Activated naive CD4-positive, alpha-beta T cell treated with anti-CD3 and anti-CD28 coated beads, Interleukin-2, amount 10 ng/mL, durations not matched to agents 7 days and 5 days (primary cell): ENCODE measurements around the gene MARCKS.
A peak's percentile ranks its signal among the peaks of the same experiment; 100 is the strongest.

Source experiments
- CTCF ChIA-PET: fragments of 350-600 bp; sonication (Branson Sonifier 250); formaldehyde crosslinking; loops from one replicate; lab custom pipeline; 2021; ENCODE audit warnings: antibody characterized with exemption; lab: Charles Lee
- DNase-seq: peaks from one replicate; pipeline ENCODE4 v3.0.0-alpha.2; 2020
- H3K27ac Mint-ChIP-seq: one replicate; pipeline ENCODE4 v1.8.0; 2021; ENCODE audit warnings: mild to moderate bottlenecking, moderate library complexity, mixed read lengths
- H3K27me3 Mint-ChIP-seq: one replicate; pipeline ENCODE4 v1.8.0; 2021; ENCODE audit warnings: mild to moderate bottlenecking, mixed read lengths
- H3K36me3 Mint-ChIP-seq: one replicate; pipeline ENCODE4 v1.8.0; 2021; ENCODE audit warnings: mixed read lengths
- H3K4me1 Mint-ChIP-seq: one replicate; pipeline ENCODE4 v1.8.0; 2021; ENCODE audit warnings: mixed read lengths
- H3K4me3 Mint-ChIP-seq: one replicate; pipeline ENCODE4 v1.8.0; 2021; ENCODE audit warnings: mild to moderate bottlenecking, moderate library complexity, mixed read lengths
- H3K9me3 Mint-ChIP-seq: one replicate; pipeline ENCODE4 v1.8.0; 2021; ENCODE audit warnings: mixed read lengths

The MARCKS gene, protein sequence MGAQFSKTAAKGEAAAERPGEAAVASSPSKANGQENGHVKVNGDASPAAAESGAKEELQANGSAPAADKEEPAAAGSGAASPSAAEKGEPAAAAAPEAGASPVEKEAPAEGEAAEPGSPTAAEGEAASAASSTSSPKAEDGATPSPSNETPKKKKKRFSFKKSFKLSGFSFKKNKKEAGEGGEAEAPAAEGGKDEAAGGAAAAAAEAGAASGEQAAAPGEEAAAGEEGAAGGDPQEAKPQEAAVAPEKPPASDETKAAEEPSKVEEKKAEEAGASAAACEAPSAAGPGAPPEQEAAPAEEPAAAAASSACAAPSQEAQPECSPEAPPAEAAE

DNA sequence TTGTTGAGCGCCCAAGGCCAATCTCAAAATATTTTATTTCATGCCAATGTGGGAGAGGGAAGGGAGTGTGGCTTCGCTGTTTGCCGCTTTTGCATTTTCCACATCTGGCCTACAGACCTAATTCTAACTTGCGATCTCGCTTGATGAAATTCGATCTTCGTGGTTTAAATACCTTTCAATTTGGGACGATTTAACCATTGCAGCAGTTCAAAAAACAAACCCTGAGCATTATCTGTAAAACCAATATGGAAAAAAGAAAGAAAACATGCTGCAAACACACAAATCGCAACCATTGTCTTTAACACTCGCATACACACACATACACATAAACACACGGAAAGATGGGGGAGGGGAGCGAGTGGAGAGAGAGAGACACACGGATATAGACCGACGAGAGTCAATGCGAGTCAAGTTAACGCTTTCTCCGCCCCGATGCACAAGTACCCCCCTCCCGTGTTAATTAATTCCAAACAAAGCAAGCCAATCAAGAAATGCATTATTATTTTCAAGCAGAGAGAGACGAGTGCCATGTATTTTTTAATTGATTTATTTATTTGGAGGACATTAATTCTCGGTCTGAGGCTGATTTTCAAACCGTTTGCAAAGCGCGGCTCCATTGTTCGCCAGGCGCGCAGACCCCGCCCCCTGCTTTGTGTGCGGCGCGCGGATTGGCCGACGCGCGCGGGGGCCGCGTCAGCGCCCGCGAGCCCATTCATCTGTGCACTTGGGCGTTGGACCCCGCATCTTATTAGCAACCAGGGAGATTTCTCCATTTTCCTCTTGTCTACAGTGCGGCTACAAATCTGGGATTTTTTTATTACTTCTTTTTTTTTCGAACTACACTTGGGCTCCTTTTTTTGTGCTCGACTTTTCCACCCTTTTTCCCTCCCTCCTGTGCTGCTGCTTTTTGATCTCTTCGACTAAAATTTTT, at the start of gene MARCKS:
Gene MARCKS, plus strand, starts transcription at position 721 of the 931 bp plus-strand sequence. CDS start 401 bp downstream, outside the sequence.
- no peak within 1 kb of the TSS for H3K4me3 Mint-ChIP-seq

DNA sequence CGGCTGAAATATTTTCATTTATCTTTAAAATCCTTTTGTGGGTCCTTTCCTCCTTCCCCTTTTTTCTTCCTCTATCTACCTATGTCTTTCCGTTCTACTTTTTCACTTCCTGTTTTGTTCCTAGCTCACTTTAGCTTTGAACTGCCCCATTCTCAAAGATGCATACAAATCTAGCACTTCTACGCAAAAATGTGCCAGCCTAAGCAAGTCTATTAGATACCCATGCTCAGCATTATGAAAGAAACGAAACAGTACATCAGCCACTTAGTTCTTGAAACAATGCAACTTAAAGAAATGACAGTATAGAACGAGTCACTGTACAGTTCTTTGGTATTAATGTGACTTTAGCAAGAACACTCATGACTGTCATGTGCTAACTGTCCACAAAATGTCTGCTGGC, 47.3 kb upstream of the MARCKS start:
- Mint-ChIP-seq H3K4me3 (no peak overlapping the region), H3K36me3 (no peaks in the 10 kb centered on the region), H3K27me3 (no peaks in the 10 kb centered on the region), H3K4me1 (peaks cover 3% of the 10 kb centered on the region), H3K9me3 (no peaks in the 10 kb centered on the region), H3K27ac (no peak overlapping the region)
- CTCF ChIA-PET: no interaction called here
- no peak for DNase-seq

More for the DNA sequence above, at the start of gene MARCKS:
- DNase-seq: peak; percentile 51
- H3K4me1 Mint-ChIP-seq: peaks cover 24% of the 10 kb centered on the region
- H3K36me3 Mint-ChIP-seq: peaks cover 4% of the 10 kb centered on the region
- CTCF ChIA-PET: no interaction called here
- H3K27me3 Mint-ChIP-seq: peaks cover 8% of the 10 kb centered on the region
- no peaks in the 10 kb centered on the region for H3K9me3 Mint-ChIP-seq
- H3K27ac Mint-ChIP-seq: peak within 1 kb of the TSS; percentile 71

DNA sequence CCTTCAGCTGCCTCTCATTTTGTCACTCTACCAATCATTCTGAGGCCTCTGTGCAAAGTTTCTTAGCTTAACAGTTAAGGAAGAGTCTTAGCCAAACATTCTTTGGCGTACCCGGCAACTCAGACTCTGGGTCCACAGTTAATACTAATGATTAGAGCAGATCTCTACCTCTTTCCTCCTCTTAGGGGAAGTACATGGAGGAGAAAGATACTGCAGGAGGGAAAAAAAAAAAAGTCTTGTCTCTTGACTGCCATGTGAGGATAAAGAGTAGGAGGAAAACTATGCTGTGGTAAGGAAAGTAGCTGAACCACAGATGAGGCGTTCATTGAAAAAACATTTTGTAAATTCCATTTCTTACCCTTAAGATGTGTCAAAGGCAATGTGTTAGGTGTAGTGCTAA, 44.0 kb upstream of the MARCKS start:
- Mint-ChIP-seq H3K9me3 (no peaks in the 10 kb centered on the region), H3K27ac (no peak overlapping the region), H3K4me1 (peaks cover 3% of the 10 kb centered on the region), H3K36me3 (no peaks in the 10 kb centered on the region), H3K27me3 (no peaks in the 10 kb centered on the region), H3K4me3 (no peak overlapping the region)
- DNase-seq: no peak
- CTCF ChIA-PET: no interaction called here

DNA sequence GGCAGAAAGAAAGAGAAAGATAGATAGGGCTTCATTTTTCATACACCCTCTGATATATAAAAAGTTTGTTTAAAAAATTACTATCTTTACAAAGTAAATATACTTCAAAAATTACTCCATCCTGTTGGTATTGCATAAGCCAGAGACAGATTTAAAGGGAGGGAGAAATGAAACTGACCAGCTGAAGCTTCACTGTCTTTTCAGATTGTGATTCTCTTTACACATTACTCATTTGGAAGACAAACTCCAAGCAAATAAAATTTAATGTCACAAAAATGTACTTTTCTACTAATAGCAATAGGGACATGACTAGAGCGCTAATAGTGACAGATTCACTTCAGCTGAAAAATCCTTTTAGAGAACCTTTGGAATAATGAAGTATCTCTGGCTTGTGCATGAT, 38.6 kb upstream of the MARCKS start:
- CTCF ChIA-PET: no interaction called here
- Mint-ChIP-seq H3K36me3 (no peaks in the 10 kb centered on the region), H3K4me3 (no peak overlapping the region), H3K4me1 (no peaks in the 10 kb centered on the region), H3K27me3 (no peaks in the 10 kb centered on the region), H3K9me3 (no peaks in the 10 kb centered on the region), H3K27ac (no peak overlapping the region)
- DNase-seq: no peak

DNA sequence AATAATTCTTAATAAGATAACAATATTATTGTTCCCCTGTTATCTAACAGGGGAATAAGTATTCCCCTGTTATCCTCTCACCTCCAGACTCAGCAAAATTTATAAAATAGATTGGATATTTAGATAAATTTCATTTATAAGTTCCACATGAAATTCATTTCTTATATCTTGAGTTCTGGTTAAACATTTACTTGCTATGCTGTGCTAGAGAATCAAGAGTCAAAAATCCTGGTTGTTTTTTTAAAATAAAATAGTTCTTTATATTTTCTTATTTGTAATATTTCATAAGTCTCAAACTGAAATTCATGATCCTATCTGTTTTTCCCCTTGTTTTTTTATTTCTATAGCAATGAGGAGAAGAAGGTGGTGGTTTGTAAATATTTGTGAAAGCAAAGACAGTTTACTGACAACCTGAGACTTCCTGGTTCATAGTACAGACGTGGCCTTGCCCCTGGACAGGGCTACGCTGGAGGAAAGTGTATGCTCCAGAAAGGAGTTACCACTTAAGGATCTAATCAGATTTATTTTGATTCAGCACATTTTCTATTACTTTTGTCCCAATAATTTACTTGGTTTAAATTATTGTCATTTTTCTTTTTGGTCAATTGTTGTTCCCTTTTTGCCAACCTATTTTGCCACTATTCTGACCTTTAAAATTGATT, 37.8 kb upstream of the MARCKS start:
- H3K4me3 Mint-ChIP-seq: no peak overlapping the region
- H3K36me3 Mint-ChIP-seq: no peaks in the 10 kb centered on the region
- no peak for DNase-seq
- no peaks in the 10 kb centered on the region for H3K9me3 Mint-ChIP-seq
- H3K27ac Mint-ChIP-seq: no peak overlapping the region
- H3K4me1 Mint-ChIP-seq: no peaks in the 10 kb centered on the region
- no peaks in the 10 kb centered on the region for H3K27me3 Mint-ChIP-seq
- CTCF ChIA-PET: interaction anchor here (0.8 kb wide), 1 partner anchor 8 kb away, joined by 3 read pairs; no protein-coding TSS in a partner anchor

DNA sequence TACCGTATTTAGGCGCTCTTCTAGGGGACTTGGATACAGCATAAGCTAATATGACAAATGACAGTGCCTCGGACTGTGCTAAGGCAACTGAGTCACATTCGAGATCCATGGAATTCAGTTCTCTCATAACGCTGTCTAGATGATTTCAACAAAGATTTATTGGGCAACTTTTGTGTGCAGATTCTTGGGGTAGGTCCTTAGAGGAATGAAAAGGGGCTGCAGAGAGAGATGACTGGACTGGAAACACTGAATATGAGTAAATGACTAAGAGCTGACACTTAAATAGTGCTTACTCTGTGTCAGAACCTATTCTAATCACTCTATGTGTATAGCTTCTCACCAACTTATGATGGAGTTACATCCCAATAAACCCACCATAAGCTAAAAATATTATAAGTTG, 36.4 kb upstream of the MARCKS start:
- CTCF ChIA-PET: no interaction called here
- H3K9me3 Mint-ChIP-seq: no peaks in the 10 kb centered on the region

DNA sequence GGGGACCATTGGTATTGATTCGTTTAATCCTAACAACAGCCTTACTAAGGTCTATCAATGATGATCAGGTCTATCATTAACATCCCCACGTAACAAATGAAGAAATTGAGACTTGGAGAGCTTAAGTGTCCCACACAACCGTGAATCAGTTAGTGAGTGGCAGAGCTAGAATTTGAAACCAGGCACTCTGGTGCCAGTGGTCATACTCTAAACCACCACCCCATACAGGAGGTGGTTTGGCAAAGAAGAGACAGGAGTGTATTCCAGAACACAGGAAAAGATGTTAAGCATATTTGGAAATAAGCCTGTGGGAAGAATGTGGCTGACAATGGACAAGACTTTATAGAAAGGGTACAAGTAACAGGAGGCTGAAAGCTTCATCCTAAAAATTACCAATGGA, 35.7 kb upstream of the MARCKS start:
- Mint-ChIP-seq H3K4me1 (no peaks in the 10 kb centered on the region), H3K36me3 (no peaks in the 10 kb centered on the region), H3K27me3 (peaks cover 4% of the 10 kb centered on the region), H3K9me3 (no peaks in the 10 kb centered on the region), H3K27ac (no peak overlapping the region), H3K4me3 (no peak overlapping the region)
- no peak for DNase-seq
- CTCF ChIA-PET: no interaction called here

More for the DNA sequence above, 36.4 kb upstream of the MARCKS start:
- no peaks in the 10 kb centered on the region for H3K36me3 Mint-ChIP-seq
- no peak for DNase-seq
- no peak overlapping the region for H3K27ac Mint-ChIP-seq
- peaks cover 2% of the 10 kb centered on the region for H3K27me3 Mint-ChIP-seq
- H3K4me3 Mint-ChIP-seq: no peak overlapping the region
- H3K4me1 Mint-ChIP-seq: no peaks in the 10 kb centered on the region

DNA sequence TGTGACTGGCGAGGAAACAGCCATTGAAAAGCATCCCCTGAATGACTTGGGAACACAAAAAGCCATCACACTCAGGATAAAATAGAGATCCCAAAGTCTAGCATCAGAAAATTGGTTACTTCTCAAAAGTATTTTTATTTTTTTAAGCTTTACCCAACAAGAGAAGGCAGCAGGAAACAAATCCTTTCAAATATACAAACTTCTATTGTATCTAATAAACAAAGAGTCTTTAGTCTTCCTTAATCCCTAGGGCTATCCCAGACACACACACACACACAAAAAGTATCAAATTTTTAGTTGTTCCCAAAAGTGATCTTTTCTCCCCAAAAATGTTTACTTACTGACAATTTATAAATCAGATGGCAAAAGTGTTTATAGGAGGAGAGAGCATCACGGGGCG, 33.2 kb upstream of the MARCKS start:
- Mint-ChIP-seq H3K4me1 (no peaks in the 10 kb centered on the region), H3K36me3 (no peaks in the 10 kb centered on the region)

DNA sequence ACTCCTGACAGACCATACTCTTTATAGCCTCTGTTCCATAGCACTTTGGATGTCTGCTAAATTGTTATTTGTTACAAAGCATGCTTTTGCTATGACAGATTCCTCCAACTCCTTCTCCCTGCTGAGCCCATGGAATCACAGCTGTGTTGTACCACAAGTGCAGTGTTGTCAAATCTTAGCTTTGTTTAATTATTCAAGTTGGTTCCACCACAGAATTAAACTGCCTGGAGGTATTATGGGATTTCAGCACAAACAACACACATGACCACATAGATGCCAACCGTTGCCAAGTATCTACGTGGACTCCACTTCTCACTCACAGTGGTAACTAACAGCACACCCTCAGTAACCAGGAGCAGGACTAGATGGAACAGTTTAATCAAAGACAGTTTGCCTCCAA, 32.7 kb upstream of the MARCKS start:
- Mint-ChIP-seq H3K4me1 (no peaks in the 10 kb centered on the region), H3K27ac (no peak overlapping the region), H3K27me3 (peaks cover 4% of the 10 kb centered on the region), H3K36me3 (no peaks in the 10 kb centered on the region), H3K9me3 (no peaks in the 10 kb centered on the region), H3K4me3 (no peak overlapping the region)
- CTCF ChIA-PET: no interaction called here
- no peak for DNase-seq

More for the DNA sequence above, 33.2 kb upstream of the MARCKS start:
- Mint-ChIP-seq H3K4me3 (no peak overlapping the region), H3K27me3 (peaks cover 4% of the 10 kb centered on the region), H3K27ac (no peak overlapping the region), H3K9me3 (no peaks in the 10 kb centered on the region)
- CTCF ChIA-PET: no interaction called here
- DNase-seq: no peak

DNA sequence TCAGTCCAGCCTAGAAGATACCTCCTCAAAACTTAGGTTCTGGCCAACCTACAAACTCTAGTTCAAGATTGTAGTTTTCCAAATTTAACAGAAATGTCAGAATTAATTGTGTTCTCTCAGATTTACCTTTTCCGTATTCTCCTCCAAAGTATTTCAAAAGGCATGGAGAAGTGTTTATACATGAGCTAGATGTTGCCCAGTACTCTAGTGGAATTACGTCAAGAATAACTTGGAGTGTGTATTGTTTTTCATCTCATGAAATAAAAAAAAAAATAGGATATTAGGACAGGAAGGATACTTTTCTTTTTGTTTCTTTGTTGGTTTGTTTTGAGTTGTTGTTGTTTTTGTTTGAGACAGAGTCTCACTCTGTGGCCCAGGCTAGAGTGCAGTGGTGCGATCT, 32.3 kb upstream of the MARCKS start:
- CTCF ChIA-PET: no interaction called here
- Mint-ChIP-seq H3K27me3 (peaks cover 4% of the 10 kb centered on the region), H3K36me3 (no peaks in the 10 kb centered on the region), H3K27ac (no peak overlapping the region), H3K9me3 (no peaks in the 10 kb centered on the region), H3K4me3 (no peak overlapping the region), H3K4me1 (no peaks in the 10 kb centered on the region)
- DNase-seq: no peak

DNA sequence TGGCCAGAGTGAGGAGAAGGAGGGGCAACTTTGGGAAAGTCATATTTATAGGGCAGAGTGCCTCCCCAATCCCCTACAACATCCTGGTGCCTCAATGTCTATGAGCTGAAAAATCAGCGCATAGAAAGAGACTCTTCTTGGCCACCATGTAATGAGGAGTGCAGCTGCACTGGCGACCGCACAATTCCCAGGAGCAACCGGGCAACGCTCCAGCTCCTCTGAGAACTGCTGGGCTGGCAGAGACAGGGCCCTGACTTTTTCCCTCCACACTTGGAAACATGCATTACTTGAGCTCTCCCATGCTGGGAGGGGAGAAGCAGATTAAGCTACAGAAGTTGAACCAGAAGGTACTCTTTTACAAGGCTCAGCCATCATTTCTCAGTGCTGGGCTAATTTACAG, 31.4 kb upstream of the MARCKS start:
- H3K27me3 Mint-ChIP-seq: peaks cover 4% of the 10 kb centered on the region
- CTCF ChIA-PET: no interaction called here
- H3K4me3 Mint-ChIP-seq: no peak overlapping the region
- no peaks in the 10 kb centered on the region for H3K4me1 Mint-ChIP-seq
- no peak for DNase-seq
- no peak overlapping the region for H3K27ac Mint-ChIP-seq
- no peaks in the 10 kb centered on the region for H3K9me3 Mint-ChIP-seq
- no peaks in the 10 kb centered on the region for H3K36me3 Mint-ChIP-seq

DNA sequence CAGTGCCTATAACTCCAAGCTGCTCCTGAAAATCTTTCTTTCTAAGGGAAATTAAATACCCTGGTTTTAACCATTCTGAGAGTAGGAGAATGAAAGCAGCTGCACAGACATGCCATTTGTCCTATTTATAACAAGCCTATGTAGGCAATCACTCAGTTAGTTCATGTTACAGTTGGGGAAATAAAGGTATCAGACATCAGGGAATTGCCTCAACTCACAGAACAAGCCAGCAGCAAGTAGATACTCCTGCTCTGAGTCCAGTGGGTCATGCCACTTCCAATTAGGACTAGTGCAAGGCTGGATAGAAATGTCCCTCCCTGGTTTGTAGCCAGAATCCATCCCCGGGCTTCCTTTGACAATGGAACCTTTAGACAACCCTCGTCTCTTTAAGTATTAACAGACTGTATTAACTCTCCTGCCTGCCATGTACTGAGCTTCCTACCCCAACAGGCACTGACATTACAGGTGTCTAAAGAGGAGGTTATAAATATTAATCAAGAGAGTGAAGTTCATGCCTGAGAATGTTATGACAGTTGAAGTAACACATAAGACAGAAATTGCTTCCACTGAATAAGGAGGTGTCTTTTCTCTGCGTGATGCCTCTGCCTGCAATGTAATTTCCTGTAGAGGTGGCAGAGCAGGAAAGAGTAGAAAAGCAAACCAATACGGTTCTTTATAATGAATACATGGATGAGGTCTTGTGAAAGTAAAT, 28.0 kb upstream of the MARCKS start:
- CTCF ChIA-PET: no interaction called here
- peaks cover 4% of the 10 kb centered on the region for H3K27me3 Mint-ChIP-seq
- DNase-seq: no peak
- H3K36me3 Mint-ChIP-seq: no peaks in the 10 kb centered on the region
- H3K9me3 Mint-ChIP-seq: no peaks in the 10 kb centered on the region
- no peak overlapping the region for H3K4me3 Mint-ChIP-seq
- H3K4me1 Mint-ChIP-seq: no peaks in the 10 kb centered on the region
- no peak overlapping the region for H3K27ac Mint-ChIP-seq

DNA sequence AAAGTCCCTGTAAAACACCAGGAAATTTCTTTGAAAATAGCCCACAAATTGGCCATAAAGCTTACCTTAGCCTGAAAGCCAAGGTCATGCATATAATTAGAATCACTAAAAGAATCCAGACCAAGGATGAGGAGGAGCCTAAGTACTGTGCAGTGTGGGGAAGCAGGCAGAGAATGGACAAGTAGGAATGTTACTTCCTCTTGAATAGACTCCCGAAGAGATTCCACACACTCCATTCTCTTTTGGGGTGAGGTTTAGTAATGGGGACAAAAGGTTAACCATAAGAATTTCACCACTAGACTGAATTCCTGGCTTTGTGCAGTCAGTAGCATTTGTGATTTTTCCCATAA, 27.5 kb upstream of the MARCKS start:
- Mint-ChIP-seq H3K27ac (no peak overlapping the region), H3K36me3 (no peaks in the 10 kb centered on the region), H3K4me1 (no peaks in the 10 kb centered on the region), H3K9me3 (no peaks in the 10 kb centered on the region), H3K27me3 (peaks cover 4% of the 10 kb centered on the region), H3K4me3 (no peak overlapping the region)
- CTCF ChIA-PET: no interaction called here
- DNase-seq: no peak

DNA sequence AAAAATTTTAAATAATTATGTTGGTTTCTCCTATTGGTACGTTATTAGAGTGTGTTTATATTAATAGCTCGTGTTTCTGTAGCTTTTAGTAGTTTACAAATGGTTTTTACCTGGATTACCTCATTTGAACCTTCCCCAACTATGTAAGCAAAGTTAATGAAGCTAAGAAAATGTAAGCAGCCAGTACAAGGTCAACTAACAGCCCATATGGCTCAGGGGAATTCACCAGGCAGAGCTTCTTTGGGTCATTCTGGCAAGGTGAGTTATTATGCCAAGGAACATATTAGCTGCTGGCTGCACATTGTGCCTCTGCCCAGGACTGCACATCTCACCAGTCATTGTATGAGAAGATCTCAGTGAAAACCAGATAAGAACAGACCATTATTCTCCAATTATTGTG, 27.0 kb upstream of the MARCKS start:
- CTCF ChIA-PET: no interaction called here
- H3K4me1 Mint-ChIP-seq: no peaks in the 10 kb centered on the region
- no peaks in the 10 kb centered on the region for H3K9me3 Mint-ChIP-seq
- no peaks in the 10 kb centered on the region for H3K36me3 Mint-ChIP-seq
- H3K4me3 Mint-ChIP-seq: no peak overlapping the region
- no peak for DNase-seq
- peaks cover 4% of the 10 kb centered on the region for H3K27me3 Mint-ChIP-seq
- no peak overlapping the region for H3K27ac Mint-ChIP-seq
